ENCODE results near the gene ART1. TPM values are rescaled to one million over a fixed set of nuclear protein-coding genes. Genes with fewer than 3 reads are reported as not detected.

Gene ART1
- total RNA-seq, 4 donors from 2014 or later, result not detected

DNA sequence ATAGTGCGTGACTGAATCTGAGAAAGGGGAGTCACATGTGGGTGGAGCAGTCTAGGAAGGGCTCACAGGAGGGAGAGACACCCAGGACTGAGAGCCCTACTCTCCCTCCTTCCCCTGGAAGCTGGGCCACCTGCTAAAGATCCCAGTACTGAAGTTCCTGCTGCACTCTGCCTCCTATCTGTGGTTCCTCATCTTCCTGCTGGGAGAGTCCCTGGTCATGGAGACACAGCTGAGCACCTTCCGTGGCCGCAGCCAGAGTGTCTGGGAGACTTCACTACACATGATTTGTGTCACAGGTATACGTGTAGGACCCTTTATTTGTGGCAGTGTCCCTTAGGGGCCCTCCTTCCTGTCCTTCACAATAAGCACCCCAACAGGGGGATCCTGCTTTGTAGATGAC, 22.4 kb upstream of the ART1 start:
- ATAC-seq (ENCODE audit: low FRiP score) (no peak), DNase-seq (ENCODE audit: low spot score) (no peak)
- TF ChIP-seq, protein P1, sequence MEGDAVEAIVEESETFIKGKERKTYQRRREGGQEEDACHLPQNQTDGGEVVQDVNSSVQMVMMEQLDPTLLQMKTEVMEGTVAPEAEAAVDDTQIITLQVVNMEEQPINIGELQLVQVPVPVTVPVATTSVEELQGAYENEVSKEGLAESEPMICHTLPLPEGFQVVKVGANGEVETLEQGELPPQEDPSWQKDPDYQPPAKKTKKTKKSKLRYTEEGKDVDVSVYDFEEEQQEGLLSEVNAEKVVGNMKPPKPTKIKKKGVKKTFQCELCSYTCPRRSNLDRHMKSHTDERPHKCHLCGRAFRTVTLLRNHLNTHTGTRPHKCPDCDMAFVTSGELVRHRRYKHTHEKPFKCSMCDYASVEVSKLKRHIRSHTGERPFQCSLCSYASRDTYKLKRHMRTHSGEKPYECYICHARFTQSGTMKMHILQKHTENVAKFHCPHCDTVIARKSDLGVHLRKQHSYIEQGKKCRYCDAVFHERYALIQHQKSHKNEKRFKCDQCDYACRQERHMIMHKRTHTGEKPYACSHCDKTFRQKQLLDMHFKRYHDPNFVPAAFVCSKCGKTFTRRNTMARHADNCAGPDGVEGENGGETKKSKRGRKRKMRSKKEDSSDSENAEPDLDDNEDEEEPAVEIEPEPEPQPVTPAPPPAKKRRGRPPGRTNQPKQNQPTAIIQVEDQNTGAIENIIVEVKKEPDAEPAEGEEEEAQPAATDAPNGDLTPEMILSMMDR (IDR thresholded peaks at IDR 0.05), result no peak

DNA sequence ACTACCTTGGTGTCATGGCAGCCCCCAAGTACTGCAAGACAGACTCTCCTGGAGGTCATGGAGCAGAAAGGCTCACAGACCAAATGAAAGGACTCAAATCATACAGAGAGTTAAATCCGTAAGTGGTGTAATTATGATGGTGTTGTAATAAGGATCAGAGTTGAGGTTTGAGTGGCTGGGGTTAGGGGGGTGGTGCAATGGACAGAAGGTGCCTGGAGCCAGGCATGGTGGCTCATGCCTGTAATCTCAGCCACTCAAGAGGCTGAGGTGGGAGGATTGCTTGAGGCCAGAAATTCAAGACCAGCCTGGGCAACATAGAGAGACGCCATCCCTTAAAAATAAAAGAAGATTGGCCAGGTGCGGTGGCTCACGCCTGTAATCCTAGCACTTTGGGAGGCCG, 21.8 kb upstream of the ART1 start:
- DNase-seq (ENCODE audit: low spot score), result no peak
- no peak for ATAC-seq (ENCODE audit: low FRiP score)

DNA sequence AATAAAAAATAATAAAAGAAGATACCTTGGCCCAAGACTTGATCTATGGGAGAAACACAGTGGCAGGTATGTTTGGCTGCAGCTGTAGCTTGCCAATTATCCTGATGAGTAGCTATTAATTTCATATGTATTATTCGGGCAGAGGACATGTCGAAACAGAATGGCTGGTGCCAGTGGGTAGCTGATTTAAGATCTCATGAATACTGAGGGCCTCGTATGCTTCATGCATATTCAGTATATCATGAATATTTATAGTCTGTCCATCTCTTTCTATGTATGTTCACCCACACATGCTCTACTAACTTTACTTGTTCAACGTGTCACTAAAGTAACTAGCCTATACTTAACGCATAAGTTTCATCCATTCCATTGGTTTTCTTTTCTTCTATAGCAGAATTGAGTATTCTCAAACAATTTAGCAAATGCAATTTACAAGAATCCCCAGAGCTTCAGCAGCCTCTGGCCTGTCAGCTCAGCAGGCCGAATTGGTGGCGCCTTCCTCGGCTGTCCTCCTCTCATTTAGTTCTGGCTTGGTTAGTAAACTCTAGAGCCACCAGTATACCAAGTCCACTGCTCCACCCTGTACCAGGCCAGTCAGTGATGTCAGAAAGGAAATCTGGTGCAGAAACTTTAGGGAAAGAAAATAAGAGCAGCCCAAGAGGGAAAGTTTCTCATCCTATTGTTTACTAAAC, 21.0 kb upstream of the ART1 start:
- DNase-seq (ENCODE audit: low spot score) (no peak), ATAC-seq (ENCODE audit: low FRiP score) (no peak)
- TF ChIP-seq, protein P1 (IDR thresholded peaks at IDR 0.05), result no peak

More for the DNA sequence above, 21.8 kb upstream of the ART1 start:
- TF ChIP-seq, protein P1 (IDR thresholded peaks at IDR 0.05), result no peak

DNA sequence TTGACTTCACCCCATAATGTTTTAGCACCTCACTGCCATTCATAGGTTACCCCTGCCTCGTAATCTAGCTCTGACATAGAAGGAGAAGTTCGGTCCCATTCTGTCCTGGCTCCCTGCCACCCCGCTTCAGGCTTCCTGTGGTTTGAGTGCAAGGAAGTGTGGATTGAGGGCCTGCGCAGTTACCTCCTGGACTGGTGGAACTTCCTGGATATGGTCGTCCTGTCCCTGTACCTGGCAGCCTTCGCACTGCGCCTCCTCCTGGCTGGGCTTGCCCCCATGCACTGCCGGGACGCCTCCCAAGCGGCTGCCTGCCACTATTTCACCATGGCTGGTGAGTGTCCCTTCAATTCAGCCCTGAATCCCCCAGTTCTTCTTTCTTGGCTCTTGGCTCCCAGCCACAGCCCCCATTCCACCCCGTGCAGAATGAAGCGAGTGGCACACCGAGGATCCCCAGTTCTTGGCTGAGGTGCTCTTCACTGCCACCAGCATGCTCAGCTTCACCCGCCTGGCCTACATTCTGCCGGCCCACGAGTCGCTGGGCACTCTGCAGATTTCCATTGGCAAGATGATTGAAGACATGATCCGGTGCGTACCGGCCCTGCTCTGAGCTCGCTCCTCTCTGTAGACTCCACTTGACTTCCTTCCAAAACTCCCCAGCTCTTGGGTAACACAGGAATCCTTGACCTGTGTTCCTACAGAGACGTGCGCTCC, 18.5 kb upstream of the ART1 start:
- ATAC-seq (ENCODE audit: low FRiP score), result no peak
- TF ChIP-seq, protein P1 (IDR thresholded peaks at IDR 0.05), result no peak
- no peak for DNase-seq (ENCODE audit: low spot score)

DNA sequence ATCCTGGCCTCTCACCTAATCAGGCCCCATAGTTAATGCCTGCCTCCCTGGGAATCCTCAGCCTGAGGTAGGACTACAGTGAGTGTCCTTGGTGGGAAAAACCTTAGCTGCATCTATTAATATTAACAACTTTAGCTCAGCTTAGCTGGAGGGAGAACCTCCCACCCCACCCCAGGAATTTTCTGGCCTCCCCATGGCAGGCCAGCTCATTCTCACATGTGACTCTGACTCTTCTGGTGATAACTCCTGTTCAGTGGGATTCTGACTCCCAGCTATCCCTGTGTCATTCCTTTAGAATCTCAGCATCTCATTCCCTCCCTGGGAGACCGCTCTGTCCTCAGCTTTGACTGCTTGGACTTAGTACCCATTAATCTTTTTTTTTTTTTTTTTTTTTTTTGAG, 17.6 kb upstream of the ART1 start:
- TF ChIP-seq, protein P1 (IDR thresholded peaks at IDR 0.05), result no peak
- ATAC-seq (ENCODE audit: low FRiP score), result no peak
- DNase-seq (ENCODE audit: low spot score), result no peak

DNA sequence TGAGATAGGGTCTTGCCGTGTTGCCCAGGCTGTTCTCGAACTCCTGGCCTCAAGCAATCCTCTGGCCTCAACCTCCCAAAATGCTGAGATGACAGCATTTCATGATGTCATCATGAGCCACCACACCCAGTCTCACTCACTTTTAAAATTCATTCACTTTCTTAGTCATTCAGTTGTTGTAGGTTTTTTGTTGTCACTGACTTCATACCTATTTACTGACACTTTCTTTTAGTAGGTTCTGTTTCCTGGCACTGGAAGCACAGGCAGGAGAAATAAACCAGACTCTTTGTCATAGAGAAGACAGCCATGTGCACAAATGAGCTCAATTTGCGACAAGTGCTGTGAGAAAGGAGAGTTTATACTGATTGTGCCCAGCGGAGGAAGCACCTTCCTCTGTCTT, 13.6 kb upstream of the ART1 start:
- no peak for ATAC-seq (ENCODE audit: low FRiP score)
- TF ChIP-seq, protein P1 (IDR thresholded peaks at IDR 0.05), result no peak
- DNase-seq (ENCODE audit: low spot score), result no peak
